WTC11 (cell line): Measurements from ENCODE around the gene ZGLP1. TPM values are rescaled to one million over a fixed set of nuclear protein-coding genes. Genes with fewer than 3 reads are reported as not detected.
A peak's percentile ranks its signal among the peaks of the same experiment; 100 is the strongest.

Experiments
- ATAC-seq: fragments of 200-7000 bp; cut with Tn5 transposase; 2 replicates; pipeline ENCODE4 v1.10.0; 2021; ENCODE audit warnings: mild to moderate bottlenecking, moderate library complexity
- CTCF ChIA-PET: fragments of 300-600 bp; sonication (Branson Sonifier 250); formaldehyde crosslinking; loops from one replicate; lab custom pipeline; 2021; ENCODE audit warnings: antibody characterized with exemption; lab: Charles Lee
- POLR2A ChIA-PET: fragments of 350-600 bp; sonication (Branson Sonifier 250); formaldehyde crosslinking; loops from one replicate; lab custom pipeline; 2021; ENCODE audit warnings: antibody characterized with exemption; lab: Charles Lee
- DNase-seq: peaks from one replicate; pipeline ENCODE4 v3.0.0; 2021; ENCODE audit warnings: low spot score
- H3K27ac Mint-ChIP-seq: 2 replicates; pipeline ENCODE4 v1.8.0; 2021; ENCODE audit warnings: mixed read lengths
- H3K27me3 Mint-ChIP-seq: 2 replicates; pipeline ENCODE4 v1.8.0; 2021; ENCODE audit warnings: low read depth, mild to moderate bottlenecking, moderate library complexity, mixed read lengths
- H3K36me3 Mint-ChIP-seq: 2 replicates; pipeline ENCODE4 v1.8.0; 2021; ENCODE audit warnings: mixed read lengths
- H3K4me1 Mint-ChIP-seq: 2 replicates; pipeline ENCODE4 v1.8.0; 2022; ENCODE audit warnings: mixed read lengths
- H3K4me3 Mint-ChIP-seq: 2 replicates; pipeline ENCODE4 v1.8.0; 2021; ENCODE audit warnings: mild to moderate bottlenecking, moderate library complexity, mixed read lengths
- H3K9me3 Mint-ChIP-seq: 2 replicates; pipeline ENCODE4 v1.8.0; 2021; ENCODE audit warnings: mixed read lengths
- AFF4 ChIP-seq: sonication (generic); formaldehyde crosslinking; IDR thresholded peaks from 2 replicates; pipeline ENCODE4 v1.8.1; 2023; ENCODE audit warnings: mild to moderate bottlenecking, missing genetic modification reagents, borderline replicate concordance
- CDX4 ChIP-seq: fragments of 250-450 bp; sonication (Bioruptor Pico); IDR thresholded peaks from 2 replicates; pipeline ENCODE4 v1.9.0; 2021; ENCODE audit warnings: moderate library complexity, mild to moderate bottlenecking, inconsistent platforms, borderline replicate concordance
- FOXK1 ChIP-seq: sonication (generic); formaldehyde crosslinking; IDR thresholded peaks from 2 replicates; pipeline ENCODE4 v1.8.0; 2022; ENCODE audit warnings: mild to moderate bottlenecking, moderate library complexity, missing genetic modification reagents
- MXD4 ChIP-seq: fragments of 250-450 bp; sonication (Bioruptor Pico); IDR thresholded peaks from 2 replicates; pipeline ENCODE4 v1.8.0; 2021; ENCODE audit warnings: mild to moderate bottlenecking, moderate library complexity, borderline replicate concordance
- SMAD4 ChIP-seq: sonication (generic); formaldehyde crosslinking; IDR thresholded peaks from 2 replicates; pipeline ENCODE4 v1.8.0; 2022; ENCODE audit warnings: mild to moderate bottlenecking, missing genetic modification reagents
- TEAD4 ChIP-seq: sonication (generic); formaldehyde crosslinking; IDR thresholded peaks from 2 replicates; pipeline ENCODE4 v1.8.0; 2022; ENCODE audit warnings: mild to moderate bottlenecking, missing genetic modification reagents
- TP53 ChIP-seq: sonication (generic); formaldehyde crosslinking; IDR thresholded peaks from 2 replicates; pipeline ENCODE4 v1.8.1; 2023; ENCODE audit warnings: mild to moderate bottlenecking, missing genetic modification reagents
- ZNF423 ChIP-seq: fragments of 250-450 bp; sonication (Bioruptor Pico); IDR thresholded peaks from 2 replicates; pipeline ENCODE4 v2.1.2; 2022; ENCODE audit warnings: mild to moderate bottlenecking, moderate library complexity
- total RNA-seq: library from RNA; stranded (reverse); gene quantifications from 3 replicates; pipeline ENCODE4 v1.2.3, GENCODE V29; 2021
- TF ChIP-seq, protein P1 (sequence below): sonication (generic); formaldehyde crosslinking; IDR thresholded peaks from 2 replicates; pipeline ENCODE4 v1.8.1; 2023; ENCODE audit warnings: mild to moderate bottlenecking, missing genetic modification reagents
- TF ChIP-seq, protein P2 (sequence below): sonication (generic); formaldehyde crosslinking; IDR thresholded peaks from 2 replicates; pipeline ENCODE4 v1.8.0; 2022; ENCODE audit warnings: missing genetic modification reagents

ZGLP1 gene
- total RNA-seq, 1 experiment from 2014 or later, result 5.9 TPM

GRCh38 chr19:10352764-10353671, 43.4 kb upstream of the ZGLP1 start (continued):
- TF ChIP-seq AFF4, result no peak
- no peak for TF ChIP-seq SMAD4 (CRISPR knock-in tag)
- TF ChIP-seq, protein P1, sequence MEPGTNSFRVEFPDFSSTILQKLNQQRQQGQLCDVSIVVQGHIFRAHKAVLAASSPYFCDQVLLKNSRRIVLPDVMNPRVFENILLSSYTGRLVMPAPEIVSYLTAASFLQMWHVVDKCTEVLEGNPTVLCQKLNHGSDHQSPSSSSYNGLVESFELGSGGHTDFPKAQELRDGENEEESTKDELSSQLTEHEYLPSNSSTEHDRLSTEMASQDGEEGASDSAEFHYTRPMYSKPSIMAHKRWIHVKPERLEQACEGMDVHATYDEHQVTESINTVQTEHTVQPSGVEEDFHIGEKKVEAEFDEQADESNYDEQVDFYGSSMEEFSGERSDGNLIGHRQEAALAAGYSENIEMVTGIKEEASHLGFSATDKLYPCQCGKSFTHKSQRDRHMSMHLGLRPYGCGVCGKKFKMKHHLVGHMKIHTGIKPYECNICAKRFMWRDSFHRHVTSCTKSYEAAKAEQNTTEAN (CRISPR knock-in tag), result 0 out of 2 replicates have a peak, but pooled peaks have one; percentile 50
- peak; percentile 43; the same call in 1 of the 2 replicates for TF ChIP-seq TP53 (CRISPR knock-in tag)
- TF ChIP-seq FOXK1 (CRISPR knock-in tag), result peak; percentile 40; the same call in 1 of the 2 replicates

- Mint-ChIP-seq H3K36me3 (no peaks in the 10 kb centered on the region), H3K9me3 (no peaks in the 10 kb centered on the region), H3K27ac (no peak overlapping the region), H3K4me1 (no peaks in the 10 kb centered on the region), H3K4me3 (no peak overlapping the region), H3K27me3 (no peaks in the 10 kb centered on the region)
- ATAC-seq (no peak), DNase-seq (no peak)
- ChIA-PET POLR2A (interaction anchor here (0.7 kb wide), 1 partner anchor 101 kb away, joined by 3 read pairs; no protein-coding TSS in a partner anchor), CTCF (no interaction called here)
- no peak for TF ChIP-seq ZNF423 (CRISPR knock-in tag)
Observed at GRCh38 chr19:10346509-10346908, 36.9 kb upstream of the ZGLP1 start.

- TF ChIP-seq, protein P2, sequence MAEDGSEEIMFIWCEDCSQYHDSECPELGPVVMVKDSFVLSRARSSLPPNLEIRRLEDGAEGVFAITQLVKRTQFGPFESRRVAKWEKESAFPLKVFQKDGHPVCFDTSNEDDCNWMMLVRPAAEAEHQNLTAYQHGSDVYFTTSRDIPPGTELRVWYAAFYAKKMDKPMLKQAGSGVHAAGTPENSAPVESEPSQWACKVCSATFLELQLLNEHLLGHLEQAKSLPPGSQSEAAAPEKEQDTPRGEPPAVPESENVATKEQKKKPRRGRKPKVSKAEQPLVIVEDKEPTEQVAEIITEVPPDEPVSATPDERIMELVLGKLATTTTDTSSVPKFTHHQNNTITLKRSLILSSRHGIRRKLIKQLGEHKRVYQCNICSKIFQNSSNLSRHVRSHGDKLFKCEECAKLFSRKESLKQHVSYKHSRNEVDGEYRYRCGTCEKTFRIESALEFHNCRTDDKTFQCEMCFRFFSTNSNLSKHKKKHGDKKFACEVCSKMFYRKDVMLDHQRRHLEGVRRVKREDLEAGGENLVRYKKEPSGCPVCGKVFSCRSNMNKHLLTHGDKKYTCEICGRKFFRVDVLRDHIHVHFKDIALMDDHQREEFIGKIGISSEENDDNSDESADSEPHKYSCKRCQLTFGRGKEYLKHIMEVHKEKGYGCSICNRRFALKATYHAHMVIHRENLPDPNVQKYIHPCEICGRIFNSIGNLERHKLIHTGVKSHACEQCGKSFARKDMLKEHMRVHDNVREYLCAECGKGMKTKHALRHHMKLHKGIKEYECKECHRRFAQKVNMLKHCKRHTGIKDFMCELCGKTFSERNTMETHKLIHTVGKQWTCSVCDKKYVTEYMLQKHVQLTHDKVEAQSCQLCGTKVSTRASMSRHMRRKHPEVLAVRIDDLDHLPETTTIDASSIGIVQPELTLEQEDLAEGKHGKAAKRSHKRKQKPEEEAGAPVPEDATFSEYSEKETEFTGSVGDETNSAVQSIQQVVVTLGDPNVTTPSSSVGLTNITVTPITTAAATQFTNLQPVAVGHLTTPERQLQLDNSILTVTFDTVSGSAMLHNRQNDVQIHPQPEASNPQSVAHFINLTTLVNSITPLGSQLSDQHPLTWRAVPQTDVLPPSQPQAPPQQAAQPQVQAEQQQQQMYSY (CRISPR knock-in tag), result no peak
- no peak for TF ChIP-seq TEAD4
- TF ChIP-seq MXD4 (CRISPR knock-in tag), result no peak
- no peak for TF ChIP-seq CDX4
- H3K27ac Mint-ChIP-seq, result no peak overlapping the region
- CTCF ChIA-PET, result interaction anchor here (0.8 to 1.3 kb wide), 4 partner anchors 9 to 71 kb away, joined by 3 to 5 read pairs (median 4); no protein-coding TSS in a partner anchor
Observed at GRCh38 chr19:10344780-10345179, 35.2 kb upstream of the ZGLP1 start.

More at GRCh38 chr19:10344780-10345179, 35.2 kb upstream of the ZGLP1 start:
- POLR2A ChIA-PET, result interaction anchor here (0.6 kb wide), 1 partner anchor 224 kb away, joined by 3 read pairs; no protein-coding TSS in a partner anchor
- DNase-seq (no peak), ATAC-seq (no peak)
- H3K27me3 Mint-ChIP-seq, result no peaks in the 10 kb centered on the region
- H3K36me3 Mint-ChIP-seq, result no peaks in the 10 kb centered on the region
- peaks cover 8% of the 10 kb centered on the region for H3K4me1 Mint-ChIP-seq
- H3K4me3 Mint-ChIP-seq, result no peak overlapping the region
- H3K9me3 Mint-ChIP-seq, result no peaks in the 10 kb centered on the region
